GM13977 (cell line): ENCODE results near the gene TSTD2.

Experiments
- DNase-seq: peaks from one replicate; pipeline ENCODE4 v3.0.0; 2012; ENCODE audit warnings: low spot score
- in situ Hi-C: fragments of 300-500 bp; cut with MboI; formaldehyde crosslinking; loops from one replicate; pipeline ENCODE4 v1.12.0; 2022; ENCODE audit warnings: low sequenced_read_pairs, low pct_unique_long_range_greater_than_20kb, mixed read lengths, inconsistent platforms; ENCODE audit not compliant: unreplicated experiment
- TF ChIP-seq, protein P1 (sequence below): IDR thresholded peaks from 2 replicates; pipeline ENCODE4 v1.5.1; 2012; ENCODE audit warnings: mild to moderate bottlenecking, control low read depth; ENCODE audit not compliant: insufficient read depth; ENCODE audit errors: extremely low read depth, missing control alignments

TSTD2 gene

DNA sequence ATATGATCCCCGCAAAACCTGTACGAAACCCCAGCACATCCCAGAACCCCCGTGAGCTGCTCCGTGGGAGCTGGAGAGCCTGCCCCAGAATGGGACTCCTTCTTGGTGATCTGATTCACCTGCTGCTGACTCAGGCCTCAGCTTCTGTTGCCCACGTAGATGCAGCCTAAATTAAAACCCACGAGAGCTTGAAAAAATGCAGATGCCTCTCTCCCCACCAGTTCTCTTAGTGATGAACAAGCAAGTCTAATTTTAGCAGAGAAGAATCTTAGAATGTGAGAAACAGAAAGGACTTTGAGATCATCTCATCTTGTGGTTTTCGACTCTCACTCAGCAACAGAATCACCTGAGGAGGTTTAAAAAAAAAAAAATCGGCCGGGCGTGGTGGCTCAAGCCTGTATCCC, 74.1 kb downstream of the TSTD2 start:
- in situ Hi-C loops: no loop called here
- TF ChIP-seq, protein P1, sequence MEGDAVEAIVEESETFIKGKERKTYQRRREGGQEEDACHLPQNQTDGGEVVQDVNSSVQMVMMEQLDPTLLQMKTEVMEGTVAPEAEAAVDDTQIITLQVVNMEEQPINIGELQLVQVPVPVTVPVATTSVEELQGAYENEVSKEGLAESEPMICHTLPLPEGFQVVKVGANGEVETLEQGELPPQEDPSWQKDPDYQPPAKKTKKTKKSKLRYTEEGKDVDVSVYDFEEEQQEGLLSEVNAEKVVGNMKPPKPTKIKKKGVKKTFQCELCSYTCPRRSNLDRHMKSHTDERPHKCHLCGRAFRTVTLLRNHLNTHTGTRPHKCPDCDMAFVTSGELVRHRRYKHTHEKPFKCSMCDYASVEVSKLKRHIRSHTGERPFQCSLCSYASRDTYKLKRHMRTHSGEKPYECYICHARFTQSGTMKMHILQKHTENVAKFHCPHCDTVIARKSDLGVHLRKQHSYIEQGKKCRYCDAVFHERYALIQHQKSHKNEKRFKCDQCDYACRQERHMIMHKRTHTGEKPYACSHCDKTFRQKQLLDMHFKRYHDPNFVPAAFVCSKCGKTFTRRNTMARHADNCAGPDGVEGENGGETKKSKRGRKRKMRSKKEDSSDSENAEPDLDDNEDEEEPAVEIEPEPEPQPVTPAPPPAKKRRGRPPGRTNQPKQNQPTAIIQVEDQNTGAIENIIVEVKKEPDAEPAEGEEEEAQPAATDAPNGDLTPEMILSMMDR: no peak
- DNase-seq: peak; percentile 81

DNA sequence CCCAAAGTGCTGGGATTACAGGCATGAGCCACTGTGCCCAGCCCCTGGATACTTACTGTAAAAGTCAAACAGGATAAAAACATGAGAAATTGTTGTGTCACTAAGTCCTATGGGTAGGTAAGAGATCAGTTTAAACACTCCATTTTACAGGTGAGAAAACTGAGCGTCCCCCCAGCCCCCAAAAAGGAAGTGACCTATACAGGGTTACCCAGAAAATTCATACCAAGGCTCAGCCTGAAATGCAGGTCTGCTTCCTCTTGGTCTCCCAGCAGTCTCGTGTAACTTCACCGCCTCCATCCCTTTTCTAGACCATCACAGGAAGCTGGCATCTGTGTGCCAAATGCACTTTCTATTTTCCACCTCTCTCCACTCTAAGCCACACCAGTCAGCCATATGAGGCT, 74.5 kb downstream of the TSTD2 start:
- DNase-seq: peak; percentile 44
- in situ Hi-C loops: no loop called here
- TF ChIP-seq, protein P1: no peak

DNA sequence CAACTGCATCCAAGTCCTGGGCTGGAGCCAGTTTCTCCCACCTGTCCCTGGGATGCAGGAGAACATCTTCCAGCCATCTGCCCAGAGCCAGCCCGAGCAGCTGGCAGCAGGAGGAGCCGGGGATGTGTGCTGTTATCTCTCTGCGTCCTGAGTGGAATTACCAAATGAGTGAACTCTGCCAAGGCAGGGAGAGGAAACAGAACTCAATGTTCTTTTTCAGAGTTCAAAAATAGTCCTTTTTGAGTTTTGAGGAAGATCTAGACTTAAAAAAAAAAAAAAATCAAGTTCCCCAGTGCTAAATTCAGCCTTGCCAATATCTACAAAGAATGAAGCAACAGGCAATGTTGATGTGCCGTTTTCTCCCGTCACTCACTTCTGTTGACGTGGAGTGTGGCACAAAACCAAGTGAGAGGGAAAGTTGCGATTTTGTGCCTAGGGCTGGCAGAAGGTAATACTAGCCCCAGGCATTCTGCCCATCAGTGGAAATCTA, 75.5 kb downstream of the TSTD2 start:
- TF ChIP-seq, protein P1: no peak
- in situ Hi-C loops: no loop called here
- DNase-seq: no peak

DNA sequence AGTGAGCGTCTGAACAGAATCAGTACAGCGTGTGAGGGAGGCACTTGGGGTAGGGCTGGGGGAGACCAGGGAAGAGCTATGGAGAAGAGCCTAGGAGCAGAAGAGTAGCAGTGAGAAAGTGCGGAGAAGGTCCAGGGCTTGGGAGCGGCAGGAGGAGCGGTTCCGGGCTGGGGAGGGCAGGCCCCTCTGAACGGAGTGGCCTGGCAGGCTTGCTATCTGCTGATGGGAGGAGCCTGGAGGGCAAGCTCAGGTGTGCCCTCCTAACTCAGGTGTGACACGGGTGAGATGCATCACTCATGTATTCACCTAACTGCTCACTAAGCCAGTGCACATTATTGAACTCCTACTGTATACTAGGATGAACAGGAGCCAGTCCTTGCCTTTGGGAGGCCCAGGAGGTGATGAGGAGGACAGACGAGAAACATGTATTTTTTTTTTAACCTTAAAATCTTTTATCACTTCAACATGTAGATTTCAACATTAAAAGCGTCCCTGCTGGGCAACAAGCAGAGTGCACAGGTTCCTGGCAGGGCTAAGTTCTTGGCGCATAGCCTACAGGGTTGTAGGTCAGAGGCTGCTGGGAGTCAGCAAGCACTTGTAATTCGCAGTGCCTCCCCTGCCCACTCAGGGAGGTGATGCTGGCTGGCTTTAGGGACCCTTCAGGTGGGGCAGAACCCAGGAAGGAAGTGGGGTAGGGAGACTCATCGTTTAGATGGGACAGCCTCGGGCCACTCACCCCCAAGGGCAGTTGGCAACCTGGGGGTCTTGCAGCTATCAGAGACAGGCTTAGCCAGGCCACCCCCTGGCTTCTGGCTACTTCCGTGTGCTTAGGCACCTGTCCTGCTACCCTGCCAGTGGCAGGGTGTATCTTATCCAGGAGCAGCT, 76.2 kb downstream of the TSTD2 start:
- DNase-seq: no peak
- TF ChIP-seq, protein P1: no peak
- in situ Hi-C loops: no loop called here

DNA sequence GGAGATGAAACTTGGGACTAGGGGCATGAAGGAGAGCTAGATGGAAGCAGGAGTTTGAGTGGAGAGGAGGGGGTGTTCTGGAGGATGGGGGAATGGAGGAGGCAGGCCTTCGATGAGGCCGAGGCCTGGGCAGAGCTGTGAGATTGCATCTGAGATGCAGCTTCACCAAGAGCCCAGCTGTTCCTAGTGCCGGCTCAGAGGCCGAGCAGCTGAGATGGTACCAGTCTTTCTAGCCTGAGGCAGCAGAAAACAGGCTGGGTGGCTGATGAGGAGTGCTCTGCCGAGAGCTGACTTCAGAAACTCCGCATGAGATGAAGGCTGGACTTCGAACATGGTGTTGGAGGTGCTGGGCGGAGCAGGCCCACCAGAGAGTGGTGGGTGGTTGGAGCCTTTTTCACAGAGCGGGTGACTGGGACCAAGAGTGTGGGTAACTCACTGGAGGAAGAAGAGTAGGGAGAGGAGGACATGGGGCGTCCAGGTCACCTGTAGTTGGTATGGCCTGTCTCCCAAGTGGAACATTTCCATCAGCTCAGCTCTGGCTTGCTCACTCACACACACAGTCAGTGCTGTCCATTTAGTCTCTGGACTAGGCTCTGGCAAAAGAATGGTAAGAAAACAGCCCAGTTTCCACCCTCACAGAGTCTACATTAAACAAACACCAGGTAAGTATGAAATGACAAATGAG, 77.0 kb downstream of the TSTD2 start:
- TF ChIP-seq, protein P1: no peak
- no peak for DNase-seq
- in situ Hi-C loops: no loop called here

DNA sequence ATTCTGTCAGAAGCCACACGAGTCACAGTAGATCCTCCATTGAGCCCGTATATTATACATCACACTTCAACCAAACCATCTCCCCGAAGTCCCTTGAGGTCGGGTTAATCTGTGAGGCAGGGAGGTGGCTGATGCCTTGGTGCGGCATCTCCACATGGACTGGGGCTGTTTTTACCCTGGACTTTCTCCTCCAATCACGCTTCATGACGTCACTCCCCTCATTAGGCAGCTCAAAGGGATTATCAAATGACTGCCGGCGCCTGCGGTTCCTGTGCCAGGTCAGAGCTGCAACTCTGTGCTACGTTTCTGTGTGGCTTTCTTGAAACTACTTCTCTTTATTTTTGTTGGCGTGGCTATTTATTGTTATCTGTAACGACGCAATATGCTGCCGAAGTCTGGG, 78.0 kb downstream of the TSTD2 start:
- in situ Hi-C loops: no loop called here
- no peak for DNase-seq

More for the DNA sequence above, 78.0 kb downstream of the TSTD2 start:
- TF ChIP-seq, protein P1: no peak
